Adrenal gland (tissue), 12 donors: Measurements from ENCODE around the gene EHBP1. TPM values are rescaled to one million over a fixed set of nuclear protein-coding genes. Genes with fewer than 3 reads are reported as not detected.

Experiments
- DNase-seq, 7 donors: peaks; one replicate each; pipeline ENCODE4 v3.0.0-alpha.2; 2019 to 2020
- H3K27ac ChIP-seq, 5 donors: fragments of 200-600 bp; sonication (generic) in 4 of 5; 1 replicate in 3 of 5; 2 replicates in 2 of 5; pipeline versions ENCODE4 v1.5.1 to v1.8.0; 2016 to 2020; ENCODE audit warnings: mild to moderate bottlenecking in 1 of 5
- H3K27me3 ChIP-seq: fragments of 200-600 bp; 2 replicates; pipeline ENCODE4 v1.8.0; 2021
- H3K36me3 ChIP-seq, 2 donors: fragments of 200-600 bp; replicated peaks in 1 of 2; 1 replicate in 1 of 2; 2 replicates in 1 of 2; pipeline versions ENCODE4 v1.5.1 to v1.8.0; 2018 to 2022
- H3K4me1 ChIP-seq, 2 donors: fragments of 200-600 bp; replicated peaks in 1 of 2; 1 replicate in 1 of 2; 2 replicates in 1 of 2; pipeline versions ENCODE4 v1.5.1 to v1.8.0; 2018 to 2021
- H3K4me3 ChIP-seq, 4 donors: fragments of 200-600 bp; sonication (generic) in 3 of 4; one replicate each; pipeline ENCODE4 v1.5.1; 2016 to 2018
- H3K9me3 ChIP-seq, 3 donors: fragments of 200-600 bp; sonication (generic) in 1 of 3; replicated peaks in 1 of 3; 1 replicate in 2 of 3; 2 replicates in 1 of 3; pipeline versions ENCODE4 v1.5.1 to v1.8.0; 2016 to 2021
- POLR2A ChIP-seq, 2 donors: fragments of 450-650 bp; IDR thresholded peaks; one replicate each; pipeline ENCODE4 v1.6.1; 2017; ENCODE audit warnings: antibody characterized with exemption in 2 of 2, mild to moderate bottlenecking in 2 of 2, moderate library complexity in 1 of 2
- WGBS, 4 donors: extraction: QIAGEN DNeasy Blood & Tissue Kit in 2 of 4; methylation state at CpG; one replicate each; pipeline versions ENCODE4 v1.1.5 to v1.1.7; 2013 to 2017; 5-methylcytosine and 5-hydroxymethylcytosine counted together
- intact Hi-C, 2 donors: fragments of 100-400 bp; cut with DNase I; formaldehyde crosslinking; loops; one replicate each; pipeline versions ENCODE4 v1.14.1 to v1.15.0; 2022 to 2023
- polyA plus RNA-seq, 3 donors: library from polyadenylated mRNA; stranded (reverse); fragments of 200-250 nt in 2 of 3; fragments of 350-450 nt in 1 of 3; fragmentation: Illumina TruSeq in 1 of 3; extraction: RNeasy Lipid Tissue Mini Kit (QIAGEN cat#74804) in 1 of 3; gene quantifications; one replicate each; pipeline ENCODE4 v1.2.3, GENCODE V29; 2013 to 2014
- total RNA-seq, 9 donors: library from RNA; depleted of rRNA in 4 of 9; stranded (reverse); fragments of >200 nt in 4 of 9; fragments of 120-200 nt in 1 of 9; fragmentation: NEBNext Ultra II Directional in 1 of 9; extraction: Animal tissue kit (Norgen Biotek cat#: 25700) in 1 of 9; gene quantifications; one replicate each; pipeline versions ENCODE4 v1.1.0 to v1.2.4, GENCODE V29; 2013 to 2023
- TF ChIP-seq, protein P1 (sequence below), 6 experiments: fragments of 450-650 bp in 4 of 6; fragments of 200-600 bp in 2 of 6; sonication (generic) in 1 of 6; IDR thresholded peaks; 1 replicate in 5 of 6; 2 replicates in 1 of 6; pipeline versions ENCODE4 v1.5.1 to v1.8.0; 2016 to 2021; ENCODE audit warnings: antibody characterized with exemption in 6 of 6, mild to moderate bottlenecking in 2 of 6, moderate library complexity in 1 of 6
- donor health status: healthy with polysubstance abuse.
- donor health status: Bipolar disorder and iron deficiency.
- donor health status: DM: yes; HTN: yes; CAD: no.
- donor health status: DM: no; HTN: no; CAD: no.
- donor health status: DM: no; HTN: no; CAD: no.
- donor health status: DM: yes; HTN: yes; CAD: no.

EHBP1 gene
- total and polyA plus RNA-seq, 12 donors: 13.5 to 83.6 (median 46.3) TPM

DNA sequence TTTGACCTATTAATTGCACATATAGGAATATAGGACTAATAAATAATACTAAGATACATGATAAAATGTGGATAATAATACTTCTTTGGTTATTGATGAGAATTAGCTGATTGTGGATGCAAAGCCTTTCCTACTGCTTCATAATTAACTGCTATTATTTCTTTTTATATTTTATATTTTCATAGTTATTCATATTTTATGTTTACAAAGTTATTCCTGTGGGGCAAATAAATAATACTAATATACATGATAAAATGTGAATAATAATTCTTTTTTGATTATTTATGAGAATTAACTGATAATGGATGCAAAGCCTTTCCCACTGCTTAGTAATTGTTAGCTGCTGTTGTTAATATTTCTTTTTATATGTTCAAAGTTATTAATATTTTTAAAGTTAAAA is 146.7 kb downstream of the EHBP1 start:
- Histone ChIP-seq H3K4me3 (no peak overlapping the region), H3K27me3 (no peaks in the 10 kb centered on the region), H3K27ac (no peak overlapping the region), H3K4me1 (no peaks in the 10 kb centered on the region), H3K9me3 (no peaks in the 10 kb centered on the region), H3K36me3 (no peaks in the 10 kb centered on the region)
- intact Hi-C loops: no loop called here
- DNase-seq: no peak
- TF ChIP-seq, protein P1, sequence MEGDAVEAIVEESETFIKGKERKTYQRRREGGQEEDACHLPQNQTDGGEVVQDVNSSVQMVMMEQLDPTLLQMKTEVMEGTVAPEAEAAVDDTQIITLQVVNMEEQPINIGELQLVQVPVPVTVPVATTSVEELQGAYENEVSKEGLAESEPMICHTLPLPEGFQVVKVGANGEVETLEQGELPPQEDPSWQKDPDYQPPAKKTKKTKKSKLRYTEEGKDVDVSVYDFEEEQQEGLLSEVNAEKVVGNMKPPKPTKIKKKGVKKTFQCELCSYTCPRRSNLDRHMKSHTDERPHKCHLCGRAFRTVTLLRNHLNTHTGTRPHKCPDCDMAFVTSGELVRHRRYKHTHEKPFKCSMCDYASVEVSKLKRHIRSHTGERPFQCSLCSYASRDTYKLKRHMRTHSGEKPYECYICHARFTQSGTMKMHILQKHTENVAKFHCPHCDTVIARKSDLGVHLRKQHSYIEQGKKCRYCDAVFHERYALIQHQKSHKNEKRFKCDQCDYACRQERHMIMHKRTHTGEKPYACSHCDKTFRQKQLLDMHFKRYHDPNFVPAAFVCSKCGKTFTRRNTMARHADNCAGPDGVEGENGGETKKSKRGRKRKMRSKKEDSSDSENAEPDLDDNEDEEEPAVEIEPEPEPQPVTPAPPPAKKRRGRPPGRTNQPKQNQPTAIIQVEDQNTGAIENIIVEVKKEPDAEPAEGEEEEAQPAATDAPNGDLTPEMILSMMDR (IDR thresholded peaks at IDR 0.05): no peak
- no peak for TF ChIP-seq POLR2A (IDR thresholded peaks at IDR 0.05)

DNA sequence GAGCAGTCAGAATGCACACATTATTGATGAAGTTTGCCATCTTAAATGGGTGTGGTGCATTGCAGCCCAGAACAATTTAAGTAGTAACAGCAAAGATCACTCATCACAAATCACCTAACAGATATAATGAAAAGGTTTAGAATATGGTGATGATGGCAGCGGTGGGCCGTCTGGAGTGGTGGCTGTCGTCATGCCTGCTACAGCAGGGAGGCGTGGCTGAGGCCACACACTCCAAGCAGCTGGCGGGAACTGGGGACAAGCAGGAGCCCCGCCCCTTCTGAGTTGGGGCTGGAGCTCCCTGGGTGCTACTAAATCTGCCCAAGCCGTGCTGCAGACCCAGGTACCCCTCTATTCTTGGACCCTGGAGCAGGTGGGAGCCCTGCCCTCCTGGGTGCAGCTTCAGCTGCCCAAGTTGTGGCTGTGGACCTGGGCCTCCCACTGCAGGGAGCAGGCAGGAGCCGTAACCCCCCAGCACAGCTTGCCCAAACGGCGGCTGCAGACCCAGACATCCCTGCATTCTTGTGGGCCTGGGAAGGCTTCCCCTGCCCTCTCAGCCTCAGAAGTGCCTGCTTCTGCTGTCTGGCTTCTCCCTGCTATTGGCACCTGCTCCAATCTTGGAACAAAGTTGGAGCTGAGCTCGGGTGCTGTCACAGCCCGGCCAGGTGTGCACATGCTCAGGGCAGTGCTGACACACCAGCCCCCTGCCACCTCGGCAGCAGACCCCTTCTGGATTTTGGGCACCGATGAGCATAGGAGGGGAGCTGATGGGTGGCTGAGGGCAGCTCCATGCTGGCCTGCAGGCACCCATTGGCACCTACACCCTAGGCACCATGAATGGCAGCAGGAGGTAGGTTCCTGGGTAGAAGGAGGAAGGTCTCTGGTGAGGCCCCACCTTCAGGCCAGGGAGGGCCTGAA is 149.3 kb downstream of the EHBP1 start:
- intact Hi-C loops: no loop called here
- TF ChIP-seq, protein P1 (IDR thresholded peaks at IDR 0.05): no peak
- no peak for TF ChIP-seq POLR2A (IDR thresholded peaks at IDR 0.05)
- Histone ChIP-seq H3K4me1 (no peaks in the 10 kb centered on the region), H3K9me3 (no peaks in the 10 kb centered on the region), H3K27ac (no peak overlapping the region), H3K27me3 (no peaks in the 10 kb centered on the region), H3K36me3 (peaks cover 0 to 4% of the 10 kb centered on the region in 2 donors), H3K4me3 (no peak overlapping the region)
- DNase-seq: no peak
- 97 to 98% (median 98%) methylated on average over 7 to 14 of the region's 14 CpGs for WGBS, 4 donors

DNA sequence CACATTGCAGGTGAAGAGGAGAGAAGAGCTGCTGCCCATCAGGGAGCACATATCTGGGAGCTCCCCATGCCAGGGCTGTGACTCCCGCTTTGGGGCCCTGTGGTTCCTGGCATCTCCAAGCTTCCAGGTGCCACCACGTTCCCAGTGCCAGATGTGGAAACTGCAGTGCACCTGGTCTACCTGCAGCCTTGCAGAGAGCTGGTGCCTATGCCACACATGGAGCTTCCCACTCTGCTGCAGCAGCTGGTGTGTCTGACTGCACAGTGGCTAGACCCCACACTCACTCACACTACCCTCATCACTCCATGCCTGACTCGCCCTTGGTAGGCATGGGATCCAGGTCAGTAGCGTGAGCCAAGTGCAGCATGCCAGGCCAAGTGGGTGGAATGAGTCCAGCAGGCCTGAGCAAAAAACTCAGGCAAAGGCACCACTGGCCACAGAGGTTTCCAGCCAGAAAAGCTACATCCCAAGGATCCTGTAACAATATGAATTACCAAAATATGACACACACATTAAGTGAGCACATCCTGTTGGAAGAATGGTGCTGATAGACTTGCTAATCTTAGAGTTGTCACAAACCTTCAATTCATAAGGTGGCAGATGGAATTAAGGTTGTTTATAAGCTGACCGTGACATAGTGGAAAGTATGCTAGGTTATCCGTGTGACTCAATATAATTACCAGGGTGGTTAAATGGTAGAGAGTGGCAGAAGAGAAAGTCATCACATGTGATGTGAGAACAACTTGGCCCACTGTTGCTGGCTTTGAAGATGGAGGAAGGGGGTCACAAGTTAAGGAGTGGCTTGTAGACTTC is 150.9 kb downstream of the EHBP1 start:
- intact Hi-C loops: no loop called here
- peaks cover 0 to 5% of the 10 kb centered on the region in 2 donors for H3K36me3 ChIP-seq
- no peak overlapping the region for H3K4me3 ChIP-seq
- TF ChIP-seq POLR2A (IDR thresholded peaks at IDR 0.05): no peak
- TF ChIP-seq, protein P1 (IDR thresholded peaks at IDR 0.05): no peak
- H3K9me3 ChIP-seq: no peaks in the 10 kb centered on the region
- no peak overlapping the region for H3K27ac ChIP-seq
- H3K4me1 ChIP-seq: no peaks in the 10 kb centered on the region
- 91 to 98% (median 97%) methylated on average over 4 to 6 of the region's 6 CpGs for WGBS, 4 donors
- DNase-seq: no peak
- no peaks in the 10 kb centered on the region for H3K27me3 ChIP-seq

DNA sequence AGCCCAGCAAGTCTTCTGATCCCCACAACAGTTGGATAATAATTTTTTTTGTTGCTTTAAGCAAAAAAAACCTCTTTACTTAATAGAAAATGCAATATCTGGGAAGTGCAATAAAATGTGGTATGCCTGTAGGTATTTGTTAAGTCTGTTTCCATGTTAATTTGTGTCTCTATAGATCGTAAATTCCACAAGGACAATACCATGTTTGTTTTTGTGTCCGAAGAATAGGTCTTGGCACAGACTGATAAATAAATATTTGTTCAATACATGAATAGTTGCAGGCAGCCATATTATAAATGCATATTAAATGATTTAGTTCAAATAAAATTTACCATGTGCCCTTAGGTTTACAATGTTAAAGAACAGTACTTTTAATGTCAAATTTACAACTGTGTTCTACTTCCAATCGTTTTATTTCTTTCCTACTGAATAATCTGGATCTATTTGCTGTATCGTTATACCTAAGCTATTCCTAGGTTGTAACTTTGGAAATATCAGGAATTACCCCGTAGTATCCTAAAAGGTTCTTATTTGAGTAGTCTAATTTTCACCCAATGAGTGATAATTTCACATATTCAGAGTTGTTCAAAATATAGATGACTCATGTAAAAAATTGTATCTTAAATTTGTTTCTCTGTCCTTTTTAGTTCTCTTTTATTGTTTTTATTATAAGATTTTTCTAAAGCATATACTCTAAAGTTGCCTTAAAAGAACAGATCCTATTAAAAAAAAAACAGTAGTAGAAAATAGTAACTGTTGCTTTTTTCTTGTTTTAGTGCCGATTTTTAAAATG is 151.8 kb downstream of the EHBP1 start:
- no peaks in the 10 kb centered on the region for H3K4me1 ChIP-seq
- DNase-seq: no peak
- intact Hi-C loops: no loop called here
- no peak overlapping the region for H3K4me3 ChIP-seq
- no peaks in the 10 kb centered on the region for H3K27me3 ChIP-seq
- H3K36me3 ChIP-seq: peaks cover 0 to 5% of the 10 kb centered on the region in 2 donors
- no peaks in the 10 kb centered on the region for H3K9me3 ChIP-seq
- H3K27ac ChIP-seq: no peak overlapping the region
- TF ChIP-seq, protein P1 (IDR thresholded peaks at IDR 0.05): no peak
- TF ChIP-seq POLR2A (IDR thresholded peaks at IDR 0.05): no peak
- WGBS, 4 donors: 81 to 98% (median 89%) methylated on average over 6 of the region's 6 CpGs
